Measurements from ENCODE around the gene PRKCB.

PRKCB gene

DNA sequence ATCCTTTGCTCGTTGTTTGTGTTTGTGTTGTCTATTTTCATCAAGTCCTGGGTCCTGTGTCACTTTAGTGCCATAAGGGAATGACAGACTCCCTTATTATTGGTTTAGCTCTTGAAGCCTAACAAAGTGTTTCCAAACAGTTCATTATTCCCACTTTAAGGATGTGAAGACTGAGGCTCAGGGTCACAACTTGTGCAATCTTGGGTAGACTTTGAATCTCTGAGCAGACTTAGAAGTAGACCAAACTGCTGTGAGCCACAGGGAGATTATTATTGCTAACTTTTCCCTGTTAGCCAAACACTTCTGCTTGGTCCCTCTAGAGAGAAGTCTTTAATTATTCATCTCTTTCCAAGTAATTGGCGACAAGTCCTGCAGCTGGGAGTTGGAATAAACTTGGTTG is 31.8 kb downstream of the PRKCB start:
- DNase-seq: no peak

GRCh38 chr16:23868136-23868535 is 32.4 kb downstream of the PRKCB start:
- no peak for DNase-seq

- DNase-seq: no peak
Measured at GRCh38 chr16:23869052-23869451, 33.3 kb downstream of the PRKCB start.

DNA sequence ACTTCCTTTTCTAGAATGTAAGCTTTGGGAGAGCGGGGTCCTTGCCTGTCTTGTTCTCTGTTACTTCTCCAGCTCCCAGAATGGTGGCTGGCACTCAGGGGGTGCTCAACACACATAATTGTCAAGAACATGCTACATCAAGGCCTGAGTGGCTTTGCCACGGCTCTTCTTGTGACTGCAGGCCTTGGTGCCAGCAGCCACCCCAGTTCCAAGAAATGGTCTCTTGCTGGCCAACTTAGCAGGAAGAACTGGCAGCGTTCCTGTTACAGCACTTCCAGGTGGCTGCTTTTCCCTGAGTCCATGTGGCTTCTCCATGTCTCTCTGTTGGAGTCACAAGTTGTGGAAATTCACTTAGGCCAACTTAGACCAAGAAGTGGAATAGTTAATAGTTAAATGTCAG is 36.1 kb downstream of the PRKCB start:
- no peak for DNase-seq

DNA sequence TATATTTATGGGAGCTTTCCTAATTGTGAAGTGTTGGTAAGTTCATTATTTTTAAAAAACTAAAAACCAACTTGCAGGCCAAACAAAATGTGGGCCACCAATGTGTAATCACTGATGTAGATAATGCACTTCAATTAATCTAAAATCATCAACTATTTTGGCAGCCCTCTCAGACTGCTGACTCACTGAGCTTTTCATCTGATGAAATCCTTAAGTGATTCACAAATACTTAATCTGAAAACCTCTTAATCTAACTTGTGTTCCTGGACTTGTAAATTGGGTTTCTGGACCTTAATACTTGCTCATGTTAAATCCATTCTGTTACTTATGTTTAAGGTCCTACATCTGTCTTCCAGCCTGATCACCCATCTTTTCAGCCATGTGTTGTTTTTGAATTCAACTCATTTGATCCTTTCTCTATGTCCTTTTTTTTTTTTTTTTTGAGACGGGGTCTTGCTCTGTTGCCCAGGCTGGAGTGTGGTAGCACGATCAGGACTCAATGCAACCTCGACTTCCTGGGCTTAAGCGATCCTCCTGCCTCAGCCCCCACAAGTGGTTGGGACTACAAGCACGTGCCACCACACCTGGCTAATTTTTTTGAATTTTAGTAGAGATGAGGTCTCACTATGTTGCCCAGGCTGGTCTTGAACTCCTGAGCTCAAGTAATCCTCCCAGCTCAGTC is 39.0 kb downstream of the PRKCB start:
- no peak for DNase-seq

GRCh38 chr16:23876256-23876896 is 40.6 kb downstream of the PRKCB start:
- no peak for DNase-seq

GRCh38 chr16:23877107-23878070 is 41.6 kb downstream of the PRKCB start:
- DNase-seq: no peak

DNA sequence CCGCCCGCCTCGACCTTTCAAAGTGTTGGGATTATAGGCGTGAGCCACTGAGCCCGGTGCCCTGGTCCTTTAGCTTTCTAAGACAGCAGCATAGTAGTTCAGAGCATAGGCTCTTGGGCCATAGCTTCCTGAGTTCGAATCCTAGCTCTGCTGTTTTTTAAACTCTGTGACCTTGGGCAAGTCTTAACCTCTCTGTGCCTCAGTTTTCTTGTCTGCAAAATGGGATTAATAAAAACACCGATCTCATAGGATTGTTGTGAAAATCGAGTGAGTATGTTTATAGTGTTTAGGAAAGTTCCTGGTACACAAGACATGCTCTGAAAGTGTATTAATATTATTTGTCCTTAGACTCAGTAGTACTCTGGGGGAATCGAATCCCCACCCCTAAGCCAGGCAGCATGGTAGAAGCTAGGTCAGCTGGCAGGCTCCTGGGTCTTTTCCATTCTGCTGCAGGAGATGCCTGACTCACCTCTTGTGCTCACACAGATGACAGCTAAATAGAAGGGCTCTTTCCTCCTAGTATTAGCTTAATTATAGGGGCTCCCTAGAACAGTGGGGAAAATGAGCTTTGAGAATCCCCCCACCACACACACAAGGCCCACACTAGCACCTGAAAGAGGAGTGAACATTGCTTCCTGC is 44.1 kb downstream of the PRKCB start:
- DNase-seq: no peak

- no peak for DNase-seq
Measured at GRCh38 chr16:23889189-23889588, 53.4 kb downstream of the PRKCB start.

- no peak for DNase-seq
Measured at GRCh38 chr16:23893986-23894385, 58.2 kb downstream of the PRKCB start.

DNA sequence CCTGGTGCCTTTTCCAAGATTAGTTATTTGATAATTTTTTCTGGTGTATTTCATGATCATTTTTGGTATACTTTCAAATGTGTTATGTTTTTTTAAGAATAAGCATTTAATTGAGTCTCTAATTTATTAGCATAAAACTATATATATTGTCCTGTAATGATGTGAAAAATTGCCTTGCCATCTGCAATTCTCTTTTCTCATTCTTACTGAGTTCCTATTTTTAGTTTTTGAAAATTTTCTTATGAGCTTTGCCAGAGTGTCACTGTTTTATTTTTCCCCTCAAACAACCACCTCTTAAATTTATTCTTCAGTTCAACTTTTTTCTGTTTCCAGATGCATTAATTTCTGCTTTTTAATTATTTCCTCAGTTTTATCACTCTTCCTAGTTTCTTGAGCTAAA is 59.3 kb downstream of the PRKCB start:
- no peak for DNase-seq

GRCh38 chr16:23896832-23897821 is 61.3 kb downstream of the PRKCB start:
- DNase-seq: no peak

DNA sequence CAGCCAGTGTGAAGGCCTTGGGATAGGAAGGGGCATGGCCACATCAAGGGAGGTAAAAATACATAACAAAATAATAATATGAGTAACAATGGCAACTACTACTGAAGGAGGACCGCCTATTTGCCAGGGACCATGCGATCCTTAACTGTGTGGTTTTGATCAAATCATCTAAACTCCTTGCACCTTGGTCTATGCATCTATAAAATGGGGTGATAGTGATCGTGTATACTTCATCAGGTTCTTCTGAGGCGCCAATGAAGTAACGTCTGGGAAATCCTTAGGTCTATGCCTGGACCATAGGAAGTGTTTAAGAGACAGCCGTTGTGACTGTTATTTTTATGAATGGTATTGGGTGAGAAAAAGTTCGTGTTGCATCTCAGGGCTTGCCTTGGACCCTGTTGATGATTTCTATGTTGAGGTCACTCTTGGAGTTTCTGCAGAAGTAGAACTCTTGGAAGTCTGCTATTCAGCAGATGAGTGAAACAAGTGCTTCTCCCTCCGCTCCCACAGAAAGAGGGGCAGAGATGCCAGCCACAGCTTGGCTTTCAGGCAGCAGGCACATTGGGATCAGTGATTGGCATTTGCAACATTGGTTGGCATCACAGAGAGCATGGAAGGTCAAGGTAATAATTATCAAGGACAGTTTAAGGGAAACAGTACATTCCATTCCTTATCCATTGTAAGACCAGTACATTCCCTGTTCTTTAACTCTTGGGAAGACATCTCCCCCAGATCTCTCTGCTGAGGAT is 63.1 kb downstream of the PRKCB start:
- no peak for DNase-seq

DNA sequence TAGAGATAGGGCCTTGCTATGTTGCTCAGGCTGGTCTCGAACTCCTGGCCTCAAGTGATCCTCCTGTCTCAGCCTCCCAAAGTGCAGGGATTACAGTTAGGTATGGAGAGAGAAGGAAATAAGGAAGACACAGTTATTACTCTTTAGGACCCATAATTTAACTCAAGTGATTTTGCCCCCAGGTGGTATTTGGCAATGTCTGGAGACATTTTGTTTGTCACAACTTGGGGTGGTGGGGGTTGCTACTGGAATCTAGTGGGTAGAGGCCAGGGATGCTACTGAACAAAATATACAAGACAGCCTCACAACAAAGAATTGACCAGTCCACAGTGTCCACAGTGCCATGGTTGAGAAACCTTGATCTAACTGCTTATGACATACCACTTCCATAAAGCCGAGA is 64.1 kb downstream of the PRKCB start:
- DNase-seq: no peak

- no peak for DNase-seq
Measured at GRCh38 chr16:23900480-23901177, 64.8 kb downstream of the PRKCB start.

DNA sequence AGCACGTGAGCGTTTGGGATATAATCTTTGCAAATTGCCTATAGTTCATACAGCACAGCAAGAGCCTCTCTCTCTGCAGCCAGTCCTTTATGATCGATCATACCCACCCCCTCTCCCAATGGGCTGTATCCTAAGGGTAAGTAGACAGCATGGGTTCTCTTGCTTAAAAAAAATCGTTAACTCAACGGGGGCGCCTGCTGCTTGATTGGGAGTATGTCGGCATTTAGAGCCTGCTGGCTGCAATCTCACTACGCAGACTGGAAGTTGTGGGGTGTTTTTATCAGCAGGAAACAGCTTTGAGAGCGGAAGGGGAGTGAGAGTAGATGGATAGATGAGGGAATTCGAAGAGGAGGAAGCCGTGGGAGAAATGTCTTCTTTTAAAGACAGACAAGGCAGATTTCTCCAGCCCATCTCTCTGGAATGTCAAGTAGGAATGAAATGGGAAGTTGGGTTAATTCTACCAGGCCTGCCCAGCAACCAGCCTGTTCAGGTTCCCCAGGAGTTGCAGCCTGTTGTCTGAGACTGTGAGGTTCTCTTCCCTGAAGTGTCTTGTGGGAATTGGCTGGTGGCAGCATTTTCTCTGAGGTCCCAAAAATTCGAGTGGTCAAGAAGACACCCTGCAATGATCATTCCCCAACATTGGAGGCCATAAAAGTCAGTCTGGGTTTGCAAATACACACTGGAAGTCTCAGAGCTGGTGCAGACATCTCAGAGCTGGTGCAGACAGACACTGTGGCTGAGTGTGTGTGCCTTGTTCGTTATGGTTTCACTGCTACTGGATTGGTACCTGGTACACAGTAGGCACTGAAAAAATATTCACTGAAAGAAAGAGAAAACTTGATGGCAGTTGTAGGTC is 65.6 kb downstream of the PRKCB start:
- DNase-seq: no peak

DNA sequence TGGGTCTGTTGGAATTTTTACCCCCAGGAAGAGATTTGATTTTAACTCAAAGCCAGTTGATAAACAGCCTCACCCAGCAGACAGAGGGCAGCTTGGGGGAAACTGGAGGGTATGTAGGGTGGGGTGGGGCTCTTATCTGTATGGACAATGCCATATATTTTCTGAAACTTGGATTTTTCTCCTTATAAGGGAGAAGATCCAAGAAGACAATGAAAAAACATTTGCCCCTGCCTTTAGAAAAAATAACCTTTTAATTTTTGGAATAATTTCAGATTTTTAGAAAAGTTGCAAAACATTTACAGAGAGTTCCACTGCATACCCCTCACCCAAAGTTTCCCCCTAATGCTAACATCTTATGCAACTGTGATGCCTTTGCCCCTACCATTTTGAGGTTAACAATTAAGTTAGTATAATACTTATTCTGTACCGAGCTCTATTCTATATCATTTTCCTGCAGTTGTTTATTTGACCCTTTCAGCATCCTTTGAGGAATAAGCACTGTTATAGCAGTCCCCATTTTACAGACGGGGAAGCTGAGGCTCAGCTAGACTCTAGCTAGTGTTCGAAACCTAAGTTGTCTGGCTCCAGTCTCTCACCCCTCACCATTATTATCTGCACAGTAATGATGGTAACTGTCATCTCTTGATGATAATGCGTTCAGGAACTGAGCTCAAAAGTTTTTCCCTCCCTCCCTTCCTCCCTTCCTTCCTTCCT is 66.4 kb downstream of the PRKCB start:
- no peak for DNase-seq

- no peak for DNase-seq
Measured at GRCh38 chr16:23902748-23903414, 67.1 kb downstream of the PRKCB start.

Data from NCI-H2029 treated with DMSO at 0.1 percent for 48 hours (cell line).